GM12875 (cell line): ENCODE results near the gene ARHGAP45.

Experiments used
- H3K4me3 ChIP-seq: one replicate; pipeline ENCODE4 v1.5.1; 2011; ENCODE audit warnings: low read depth, low read length, control low read depth
- CTCF ChIP-seq: IDR thresholded peaks from 2 replicates; pipeline ENCODE4 v1.5.1; 2011; ENCODE audit warnings: low read depth, mild to moderate bottlenecking, control low read depth, inconsistent platforms, low read length, moderate library complexity, borderline replicate concordance; ENCODE audit not compliant: insufficient read depth

ARHGAP45 gene

GRCh38 chr19:1122021-1122971 is 55.3 kb downstream of the ARHGAP45 start:
- H3K4me3 ChIP-seq: no peak overlapping the region
- no peak for TF ChIP-seq CTCF

- TF ChIP-seq CTCF: no peak
- H3K4me3 ChIP-seq: no peak overlapping the region
These were observed 56.0 kb downstream of the ARHGAP45 start for GRCh38 chr19:1122972-1123363.

- H3K4me3 ChIP-seq: no peak overlapping the region
- TF ChIP-seq CTCF: no peak
These were observed 56.4 kb downstream of the ARHGAP45 start for GRCh38 chr19:1123381-1123780.

GRCh38 chr19:1123885-1124677 is 57.1 kb downstream of the ARHGAP45 start:
- no peak for TF ChIP-seq CTCF
- no peak overlapping the region for H3K4me3 ChIP-seq

GRCh38 chr19:1125601-1126467 is 58.9 kb downstream of the ARHGAP45 start:
- no peak for TF ChIP-seq CTCF
- no peak overlapping the region for H3K4me3 ChIP-seq

- no peak overlapping the region for H3K4me3 ChIP-seq
These were observed 60.2 kb downstream of the ARHGAP45 start for GRCh38 chr19:1126984-1127760.

More at GRCh38 chr19:1126984-1127760, 60.2 kb downstream of the ARHGAP45 start:
- TF ChIP-seq CTCF: no peak
